K562 (cell line): ENCODE results near the gene CRYBG2. TPM values are rescaled to one million over a fixed set of nuclear protein-coding genes. Genes with fewer than 3 reads are reported as not detected.

Experiments used
- ATAC-seq: fragments of 200-7000 bp; cut with Tn5 transposase; 3 replicates; pipeline ENCODE4 v1.9.1; 2020; ENCODE audit warnings: moderate library complexity
- BruUV-seq: library from RNA; stranded (reverse); fragments of 400-500 nt; replicated peaks from 2 replicates; lab custom pipeline; 2021; lab: Mats Ljungman, UMichigan
- CTCF ChIA-PET: fragments of 300-600 bp; formaldehyde crosslinking; extraction: SDS; loops from one replicate; lab custom pipeline; 2021; ENCODE audit warnings: low intra/inter-chr PET ratio; lab: Yijun Ruan, JAX
- POLR2A ChIA-PET: fragments of 300-600, 350-650 bp; sonication (Branson Sonifier 250); formaldehyde crosslinking; extraction: SDS; loops from one replicate; lab custom pipeline; 2021; ENCODE audit warnings: antibody characterized with exemption, inconsistent platforms; lab: Yijun Ruan, JAX
- DNase-seq, 4 experiments: peaks; one replicate each; pipeline versions ENCODE4 v3.0.0 to v3.0.0-alpha.2; 2011 to 2018; ENCODE audit warnings: low spot score in 3 of 4, mixed read lengths in 3 of 4; ENCODE audit errors: extremely low read depth in 1 of 4
- FAIRE-seq: peaks from 2 replicates; lab custom pipeline; 2011; peaks lifted over from hg19 to GRCh38; lab: Jason Lieb, UNC
- H2AFZ ChIP-seq: 2 replicates; pipeline ENCODE4 v1.6.0; 2011; ENCODE audit warnings: low read depth, low read length, control low read depth, inconsistent platforms
- H3K27ac ChIP-seq: fragments of 200-600 bp; 3 replicates; pipeline ENCODE4 v1.8.0; 2011; ENCODE audit warnings: low read depth, mild to moderate bottlenecking, control low read depth, inconsistent platforms, low read length, moderate library complexity, mixed read lengths; ENCODE audit errors: extremely low read depth
- H3K27me3 ChIP-seq, 2 experiments: fragments of 300-600 bp in 1 of 2; 2 replicates in 1 of 2; 3 replicates in 1 of 2; pipeline versions ENCODE4 v1.6.0 to v1.8.0; 2011; ENCODE audit warnings: inconsistent platforms in 2 of 2, low read length in 2 of 2, mild to moderate bottlenecking in 1 of 2, mixed read lengths in 1 of 2, moderate library complexity in 1 of 2; ENCODE audit not compliant: control insufficient read depth in 2 of 2, insufficient read depth in 2 of 2
- H3K36me3 ChIP-seq: fragments of 300-600 bp; 3 replicates; pipeline ENCODE4 v1.8.0; 2011; ENCODE audit warnings: mild to moderate bottlenecking, low read length, inconsistent platforms; ENCODE audit not compliant: control insufficient read depth, insufficient read depth
- H3K4me1 ChIP-seq, 2 experiments: fragments of 200-600 bp in 1 of 2; replicated peaks in 1 of 2; 2 replicates in 1 of 2; 3 replicates in 1 of 2; pipeline versions ENCODE4 v1.5.1 to v1.8.0; 2011; ENCODE audit warnings: inconsistent platforms in 2 of 2, low read length in 2 of 2, mild to moderate bottlenecking in 1 of 2, mixed read lengths in 1 of 2, moderate library complexity in 1 of 2; ENCODE audit not compliant: control insufficient read depth in 2 of 2, insufficient read depth in 2 of 2
- H3K4me2 ChIP-seq: 2 replicates; pipeline ENCODE4 v1.6.1; 2011; ENCODE audit warnings: low read length, control low read depth, inconsistent platforms, mixed read lengths; ENCODE audit not compliant: insufficient read depth
- H3K4me3 ChIP-seq: fragments of 200-600 bp; sonication (generic), shearing (Covaris generic); 2 replicates; pipeline ENCODE4 v1.5.1; 2016; ENCODE audit warnings: control low read depth, inconsistent platforms
- H3K79me2 ChIP-seq: fragments of 200-600 bp; 3 replicates; pipeline ENCODE4 v1.8.0; 2011; ENCODE audit warnings: low read length, inconsistent platforms; ENCODE audit not compliant: control insufficient read depth, insufficient read depth
- H3K9ac ChIP-seq, 2 experiments: 2 replicates each; pipeline versions ENCODE4 v1.6.0 to v1.6.1; 2011; ENCODE audit warnings: low read depth in 2 of 2, low read length in 2 of 2, control low read depth in 1 of 2, inconsistent platforms in 1 of 2, mild to moderate bottlenecking in 1 of 2, mixed read lengths in 1 of 2; ENCODE audit not compliant: insufficient read depth in 1 of 2
- H3K9me1 ChIP-seq: one replicate; pipeline ENCODE4 v1.6.0; 2011; ENCODE audit warnings: inconsistent platforms, mild to moderate bottlenecking, low read length, moderate library complexity; ENCODE audit not compliant: control insufficient read depth, insufficient read depth
- H3K9me3 ChIP-seq: replicated peaks from 2 replicates; pipeline ENCODE4 v1.5.1; 2011; ENCODE audit warnings: low read depth, low read length, inconsistent platforms; ENCODE audit not compliant: control insufficient read depth, insufficient read depth
- H4K20me1 ChIP-seq: replicated peaks from 2 replicates; pipeline ENCODE4 v1.6.1; 2011; ENCODE audit warnings: low read length, inconsistent platforms, mixed read lengths; ENCODE audit not compliant: control insufficient read depth, insufficient read depth
- ETV5 ChIP-seq: sonication (generic); formaldehyde crosslinking; IDR thresholded peaks from 2 replicates; pipeline ENCODE4 v1.4.0; 2020; ENCODE audit warnings: low read depth, mild to moderate bottlenecking, missing genetic modification reagents
- GTF2F1 ChIP-seq: IDR thresholded peaks from 2 replicates; pipeline ENCODE4 v1.6.1; 2011; ENCODE audit warnings: low read depth, low read length, improper control_type of control experiment
- NFIC ChIP-seq: fragments of 450-650 bp; IDR thresholded peaks from 2 replicates; pipeline ENCODE4 v1.6.1; 2017; ENCODE audit warnings: mild to moderate bottlenecking, inconsistent platforms
- NFYB ChIP-seq: IDR thresholded peaks from 2 replicates; pipeline ENCODE4 v1.6.1; 2011; ENCODE audit warnings: mild to moderate bottlenecking, moderate library complexity; ENCODE audit not compliant: insufficient read length; ENCODE audit errors: extremely low read depth
- RBM22 ChIP-seq: fragments of 200-400 bp; formaldehyde crosslinking; IDR thresholded peaks from 2 replicates; pipeline ENCODE4 v1.6.1; 2018; ENCODE audit warnings: low read length, low read depth; ENCODE audit not compliant: poor library complexity, severe bottlenecking
- SAP30 ChIP-seq: fragments of 200-600 bp; sonication (generic); IDR thresholded peaks from 2 replicates; pipeline ENCODE4 v1.6.1; 2012; ENCODE audit warnings: borderline replicate concordance, low read depth, mild to moderate bottlenecking, moderate library complexity, low read length, control low read depth, inconsistent platforms; ENCODE audit not compliant: insufficient read depth, poor library complexity, severe bottlenecking
- SNIP1 ChIP-seq: fragments of 450-650 bp; IDR thresholded peaks from 2 replicates; pipeline ENCODE4 v1.7.1; 2017; ENCODE audit warnings: low read depth, mild to moderate bottlenecking
- ZBTB40 ChIP-seq, 2 experiments: fragments of 450-650 bp in 1 of 2; sonication (generic) in 1 of 2; formaldehyde crosslinking in 1 of 2; IDR thresholded peaks; 2 replicates each; pipeline versions ENCODE4 v1.7.1 to v1.9.0; 2016 to 2022; ENCODE audit warnings: inconsistent platforms in 1 of 2, mild to moderate bottlenecking in 1 of 2, missing genetic modification reagents in 1 of 2
- ZNF324 ChIP-seq: fragments of 250-450 bp; sonication (Bioruptor Pico); IDR thresholded peaks from 2 replicates; pipeline ENCODE4 v1.4.0; 2020; ENCODE audit warnings: mild to moderate bottlenecking
- WGBS: fragments of 100-300 bp; shearing (Covaris generic); methylation state at CpG from one replicate; pipeline ENCODE4 v1.1.6; 2016; ENCODE audit warnings: low coverage, mixed read lengths; ENCODE audit not compliant: insufficient coverage; ENCODE audit errors: missing lambda C conversion rate; 5-methylcytosine and 5-hydroxymethylcytosine counted together
- in situ Hi-C: fragments of 300-500 bp; cut with MboI; formaldehyde crosslinking; loops from 4 replicates; pipeline ENCODE4 v1.15.0; 2018; ENCODE audit warnings: inconsistent platforms, mixed read lengths
- intact Hi-C: fragments of 100-400 bp; cut with micrococcal nuclease; formaldehyde crosslinking; loops from 2 replicates; pipeline ENCODE4 v1.14.2; 2022
- polyA plus RNA-seq, 8 experiments: library from polyadenylated mRNA; depleted of rRNA in 4 of 8; stranded (reverse) in 5 of 8; unstranded in 3 of 8; fragments of >200 nt; fragmentation: Nextera tagmentation in 2 of 8; fragmentation: Illumina TruSeq in 1 of 8; extraction: Ambion mirVana in 2 of 8; extraction: Trizol in 1 of 8; gene quantifications; 2 replicates each; pipeline versions ENCODE4 v1.2.1 to v1.2.3, GENCODE V29; 2011 to 2014; ENCODE audit warnings: inconsistent platforms in 1 of 8, missing spikeins in 1 of 8
- total RNA-seq, 7 experiments: library from RNA; depleted of rRNA in 6 of 7; stranded (reverse); fragments of >200 nt in 6 of 7; fragmentation: Illumina TruSeq in 2 of 7; extraction: Trizol in 2 of 7; gene quantifications; 2 replicates each; pipeline versions ENCODE4 v1.2.1 to v1.2.3, GENCODE V29; 2011 to 2021; ENCODE audit warnings: low replicate concordance in 1 of 7

Gene CRYBG2
- total and polyA plus RNA-seq, 9 of the 15 experiments (the other 6 are each of a cell fraction or from before 2014, with no cell fraction given): 0.39 to 8.5 (median 3.7) TPM

GRCh38 chr1:26373281-26373680 lies 19.4 kb upstream of the CRYBG2 start:
- H3K9me1 ChIP-seq: no peaks in the 10 kb centered on the region
- no peaks in the 10 kb centered on the region for H3K79me2 ChIP-seq
- H3K9me3 ChIP-seq: peaks cover 4% of the 10 kb centered on the region; the same call in 1 of the 2 replicates
- in situ Hi-C loops (no loop called here), intact Hi-C loops (no loop called here)
- no peak overlapping the region for H3K4me2 ChIP-seq
- FAIRE-seq (no peak), DNase-seq (no peak), ATAC-seq (no peak)
- H3K27me3 ChIP-seq: no peaks in the 10 kb centered on the region
- H3K9ac ChIP-seq: no peak overlapping the region
- no peaks in the 10 kb centered on the region for H4K20me1 ChIP-seq
- ChIA-PET CTCF (no interaction called here), POLR2A (interaction anchor here (0.5 to 0.9 kb wide), 3 partner anchors 9 to 528 kb away, joined by 3 to 7 read pairs (median 4); no protein-coding TSS in a partner anchor)
- BruUV-seq: no TSS peak
- WGBS: 46% methylated on average over 4 of the region's 4 CpGs
- no peaks in the 10 kb centered on the region for H3K36me3 ChIP-seq
- no peak for TF ChIP-seq NFIC
- no peak for TF ChIP-seq ZNF324 (CRISPR knock-in tag)
- TF ChIP-seq ZBTB40 (IDR thresholded peaks at IDR 0.05): no peak
- TF ChIP-seq ZBTB40 (CRISPR knock-in tag; IDR thresholded peaks at IDR 0.05): no peak
- TF ChIP-seq ETV5 (CRISPR knock-in tag): no peak
- no peak for TF ChIP-seq SNIP1
- no peak for TF ChIP-seq GTF2F1
- no peak for TF ChIP-seq NFYB
- TF ChIP-seq SAP30: no peak
- TF ChIP-seq RBM22: no peak
- H3K4me3 ChIP-seq: no peak overlapping the region
- H2AFZ ChIP-seq: no peak overlapping the region
- H3K4me1 ChIP-seq: peaks cover 18 to 31% of the 10 kb centered on the region in 2 experiments
- H3K27ac ChIP-seq: no peak overlapping the region
